NCI-H2107 (cell line): ENCODE data around the gene KIF5B.
"Not testable (repeated sequence)": the region's sequence is repeated elsewhere in the genome, so short reads cannot be mapped to it uniquely, and the experiment has no call there.

Experiments
- DNase-seq: peaks from one replicate; lab custom pipeline; 2025; lab: John Stamatoyannopoulos, UW

The KIF5B gene

DNA sequence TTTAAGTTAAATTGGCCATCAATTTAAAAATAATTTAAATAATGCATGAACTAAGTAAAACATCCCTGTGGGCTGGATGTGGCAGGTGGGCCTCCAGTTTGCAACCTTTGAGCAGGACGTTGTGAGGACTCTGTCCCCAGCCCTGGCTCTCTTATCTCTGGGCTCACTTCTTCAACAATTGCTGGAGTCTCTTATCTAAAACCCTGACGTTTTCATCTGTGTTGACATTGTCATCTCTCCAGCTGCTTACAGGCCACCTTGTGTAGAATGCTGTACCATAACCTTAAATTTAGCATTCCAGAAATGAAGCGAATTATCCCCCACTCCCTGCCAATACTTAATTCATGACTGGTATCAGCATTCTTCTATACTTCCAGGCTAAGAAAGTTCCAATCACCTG, 3.2 kb upstream of the KIF5B start:
- DNase-seq = no peak

DNA sequence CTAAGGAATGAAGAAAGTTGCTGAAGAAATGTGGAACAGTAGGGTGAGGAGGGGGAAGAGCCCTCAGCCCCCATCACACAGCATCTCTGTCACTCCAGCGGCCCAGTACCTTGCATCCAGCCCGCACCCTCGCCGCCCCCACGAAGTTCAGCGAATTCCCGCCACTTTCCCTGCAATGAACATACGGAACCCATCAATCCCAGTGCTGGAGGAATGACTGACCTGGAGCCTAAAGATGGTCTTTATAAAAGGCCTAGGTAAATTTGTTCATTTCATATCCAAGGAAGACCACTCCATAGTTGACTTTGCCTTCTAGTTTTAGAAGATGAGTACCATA, 779 bp upstream of the KIF5B start:
- DNase-seq = no peak

DNA sequence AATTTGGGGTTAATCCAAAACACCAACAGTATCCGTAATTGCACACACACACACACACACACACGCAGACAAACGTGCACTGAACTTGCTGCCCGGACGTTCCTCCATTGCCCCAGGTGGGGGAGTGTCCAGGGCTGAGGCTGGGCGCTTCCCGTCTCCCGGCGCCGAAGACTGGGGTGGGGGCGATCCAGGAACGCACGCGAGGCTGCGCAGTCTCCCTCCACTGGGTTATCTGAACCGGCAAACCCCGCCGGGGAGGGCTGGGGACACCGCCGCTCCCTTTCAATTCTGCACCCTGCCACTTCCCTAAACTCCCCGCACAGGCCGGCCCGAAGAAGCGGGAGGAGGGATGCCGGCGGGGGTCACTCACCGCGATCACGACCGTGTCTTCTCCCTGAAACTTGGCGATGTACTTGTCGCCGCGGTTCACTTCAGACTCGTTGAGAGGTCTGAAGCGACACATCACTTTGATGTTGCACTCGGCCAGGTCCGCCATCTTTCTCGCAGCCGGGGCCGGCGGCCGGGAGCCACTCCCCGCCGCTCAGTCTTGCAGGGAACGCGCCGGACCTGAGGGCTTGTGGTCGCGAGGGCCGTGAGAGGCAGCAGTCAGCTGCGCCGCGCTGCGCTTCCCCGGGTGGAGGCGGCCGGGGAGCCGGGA, 618 bp downstream of the KIF5B start:
- peak; percentile 6 for DNase-seq

DNA sequence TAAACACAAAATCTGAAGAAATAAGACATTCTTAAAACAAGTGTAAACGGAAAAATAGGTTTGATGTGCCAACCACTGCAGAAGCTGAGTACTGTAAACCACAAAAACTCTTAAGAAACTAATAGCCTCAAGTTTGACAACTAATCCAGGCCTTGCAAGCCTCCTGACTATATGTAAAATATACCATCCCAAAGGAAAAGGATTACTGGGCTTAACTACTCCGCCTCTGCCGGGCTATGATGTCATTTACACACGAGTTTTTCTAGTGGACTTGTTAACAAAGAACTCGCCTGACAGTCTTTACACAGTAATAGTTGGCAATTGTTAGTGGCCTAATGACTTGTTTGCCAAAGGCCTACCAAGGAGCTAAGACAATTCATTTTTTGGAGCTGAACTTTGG, 2.1 kb downstream of the KIF5B start:
- DNase-seq = no peak

DNA sequence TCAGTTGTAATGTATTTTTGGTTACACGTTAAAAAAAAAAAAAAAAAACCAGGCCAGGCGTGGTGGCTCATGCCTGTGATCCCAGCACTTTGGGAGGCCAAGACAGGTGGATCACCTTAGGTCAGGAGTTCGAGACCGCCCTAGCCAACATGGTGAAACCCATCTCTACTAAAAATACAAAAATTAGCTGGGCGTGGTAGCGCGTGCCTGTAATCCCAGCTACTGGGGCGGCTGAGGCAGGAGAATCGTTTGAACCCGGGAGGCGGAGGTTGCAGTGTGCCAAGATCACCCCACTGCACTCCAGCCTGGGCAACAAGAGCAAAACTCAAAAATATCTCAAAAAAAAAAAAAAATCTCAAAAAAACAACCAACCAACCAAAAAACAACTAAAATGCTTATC, 2.8 kb downstream of the KIF5B start:
- not testable (repeated sequence) for DNase-seq

DNA sequence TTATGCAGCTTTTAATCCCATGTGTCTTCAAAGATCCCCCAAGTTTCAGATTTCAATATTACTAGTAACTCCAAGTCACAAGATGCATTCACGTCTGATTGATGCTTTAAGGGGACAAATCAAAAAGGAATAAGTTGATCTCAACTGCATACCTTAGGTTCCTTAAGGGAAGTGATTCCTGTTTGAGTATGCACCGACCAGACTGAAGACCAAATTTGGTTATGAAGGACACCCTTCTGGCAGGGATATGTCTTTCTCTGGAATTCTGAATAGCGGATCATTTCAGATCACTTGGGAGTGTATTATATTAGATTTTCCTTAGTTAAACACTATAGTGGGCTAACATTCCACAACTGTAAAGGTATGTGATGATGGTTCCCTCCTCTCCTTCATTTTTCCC, 4.3 kb downstream of the KIF5B start:
- DNase-seq = no peak

DNA sequence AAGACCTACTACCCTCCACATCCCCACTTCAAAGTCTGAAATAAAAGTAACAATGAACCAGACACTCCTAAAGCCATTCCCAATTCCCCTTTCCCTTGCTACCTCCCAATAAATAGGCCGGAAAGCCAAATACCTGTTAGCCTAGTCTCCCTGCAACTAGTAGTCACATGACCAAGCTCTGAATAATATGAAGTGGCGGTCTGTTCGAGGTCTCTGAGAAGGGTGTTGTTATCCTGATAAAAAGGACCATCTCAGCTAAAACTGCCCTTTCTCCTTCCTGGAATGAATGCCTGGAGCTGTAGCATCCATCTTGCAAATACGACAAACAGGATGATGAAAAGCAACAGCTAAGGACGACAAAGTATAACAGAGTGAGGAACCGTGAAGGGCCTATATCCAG, 6.0 kb downstream of the KIF5B start:
- DNase-seq = no peak

DNA sequence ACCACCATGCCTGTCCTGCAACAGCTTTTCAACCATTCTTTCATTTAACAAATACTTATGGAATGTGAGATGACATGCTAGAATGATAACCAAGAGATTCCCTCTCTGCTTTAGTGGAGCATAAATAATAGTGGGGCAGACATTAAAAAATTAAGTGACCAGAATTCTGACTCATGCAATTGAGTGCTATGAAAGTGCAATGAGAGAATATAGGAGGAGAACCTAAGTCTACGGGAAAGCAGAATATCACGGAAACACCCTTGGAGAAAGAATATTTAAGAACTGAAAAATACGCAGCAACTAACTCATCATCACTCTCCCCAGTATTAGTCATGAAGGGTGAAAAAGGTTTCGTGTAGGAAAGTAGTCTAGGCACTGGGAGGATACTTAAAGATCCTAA, 7.1 kb downstream of the KIF5B start:
- no peak for DNase-seq

DNA sequence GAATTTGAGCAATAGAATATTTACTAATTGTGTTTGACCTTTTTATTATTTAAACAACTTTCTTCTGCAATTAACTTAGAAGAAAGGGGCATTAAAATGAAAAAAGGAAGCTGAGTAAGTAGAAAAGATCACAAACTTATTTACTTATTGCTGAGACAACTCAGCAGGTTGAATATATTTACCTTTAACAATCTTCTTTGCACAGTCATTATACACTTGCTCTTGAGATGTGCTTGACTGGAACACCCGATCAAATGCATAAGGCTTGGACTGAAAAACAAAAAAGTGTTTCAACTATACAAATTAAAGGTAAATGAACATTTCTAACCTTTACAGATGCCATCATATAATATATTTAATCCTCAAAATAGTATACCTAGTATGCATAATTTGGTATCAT, 7.9 kb downstream of the KIF5B start:
- DNase-seq = no peak

DNA sequence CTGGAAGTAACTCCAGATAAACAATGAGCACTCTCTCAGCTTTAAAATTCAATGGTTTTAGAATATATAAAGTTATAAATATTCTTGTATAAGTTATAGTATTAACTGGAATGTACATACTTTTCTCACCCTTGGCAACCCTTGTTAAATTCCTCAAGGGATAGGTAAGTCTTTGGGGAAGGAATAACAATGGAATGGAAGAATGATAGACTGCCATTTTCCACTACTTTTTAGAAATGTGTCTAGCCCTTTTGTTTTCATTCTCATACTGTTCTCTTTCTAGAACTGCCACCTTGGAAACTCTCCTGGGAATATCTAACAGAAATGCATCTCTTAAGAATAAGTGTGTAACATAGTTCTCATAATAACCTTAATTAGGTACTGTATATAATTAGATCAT, 8.3 kb downstream of the KIF5B start:
- DNase-seq = no peak

DNA sequence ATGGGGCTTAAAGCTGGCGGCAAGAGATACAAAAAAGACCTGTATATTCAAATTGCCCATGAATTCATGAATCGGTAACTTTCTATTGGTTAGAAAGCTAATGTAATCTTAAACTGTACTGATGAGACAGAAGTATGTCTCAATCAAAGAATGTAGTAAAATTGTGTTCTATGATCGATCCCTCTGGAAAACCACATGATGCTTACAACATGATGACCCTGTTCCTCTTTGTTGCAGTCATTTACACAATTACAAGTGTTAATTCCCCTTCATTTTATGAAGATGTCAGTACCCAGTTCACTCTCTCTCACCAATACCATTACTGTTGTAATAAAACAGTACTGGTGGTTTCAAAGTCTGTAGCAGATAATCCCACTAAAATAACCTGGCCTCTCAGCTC, 10.1 kb downstream of the KIF5B start:
- DNase-seq = no peak

DNA sequence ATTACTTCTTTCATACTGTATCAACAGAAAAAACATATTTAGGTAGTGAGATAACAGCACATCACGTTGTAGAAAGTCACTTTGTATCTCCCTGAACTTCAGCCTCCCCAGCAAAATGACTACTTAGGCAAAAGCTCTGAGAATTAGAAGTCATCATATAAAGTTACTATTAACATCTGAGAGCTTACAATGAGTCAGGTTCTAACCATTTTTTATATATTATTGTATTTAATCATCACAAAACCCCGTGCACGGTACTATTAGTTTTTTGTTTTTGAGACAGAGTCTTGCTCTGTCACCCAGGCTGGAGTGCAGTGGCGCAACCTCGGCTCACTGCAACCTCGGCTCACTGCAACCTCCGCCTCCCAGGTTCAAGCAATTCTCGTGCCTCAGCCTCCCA, 13.5 kb downstream of the KIF5B start:
- not testable (repeated sequence) for DNase-seq

DNA sequence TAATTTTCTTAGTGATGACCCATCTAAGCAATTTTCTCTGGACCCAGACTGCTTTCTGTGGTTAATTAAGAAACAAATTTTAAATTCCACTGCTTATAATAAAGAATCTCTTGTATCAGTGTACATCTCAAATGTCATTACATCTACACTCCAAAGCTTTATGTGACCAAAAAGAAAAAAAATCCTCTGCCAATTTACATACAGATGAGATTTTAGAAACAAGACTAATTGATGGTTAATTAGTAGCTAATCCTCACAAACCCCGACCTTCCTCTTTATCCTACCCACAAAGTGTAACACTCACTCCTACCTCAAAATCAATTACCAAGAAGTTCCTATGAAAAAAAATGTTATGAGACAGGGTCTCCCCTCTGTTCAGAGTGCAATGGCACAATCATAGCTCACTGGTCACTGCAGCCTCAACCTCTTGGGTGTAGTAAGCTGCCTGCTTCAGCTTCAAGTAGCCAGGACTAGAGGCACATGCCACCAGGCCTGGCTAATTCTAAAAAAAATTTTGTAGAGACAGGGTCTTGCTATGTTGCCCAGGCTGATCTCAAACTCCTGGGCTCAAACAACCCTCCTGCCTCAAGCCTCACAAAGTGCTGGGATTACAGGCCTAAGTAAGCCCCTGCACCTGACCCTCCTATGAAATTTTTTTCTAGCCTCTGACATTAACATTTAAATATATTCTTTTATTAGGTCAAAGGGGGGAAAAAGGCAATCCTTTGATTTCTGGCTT, 14.8 kb downstream of the KIF5B start:
- no peak for DNase-seq

DNA sequence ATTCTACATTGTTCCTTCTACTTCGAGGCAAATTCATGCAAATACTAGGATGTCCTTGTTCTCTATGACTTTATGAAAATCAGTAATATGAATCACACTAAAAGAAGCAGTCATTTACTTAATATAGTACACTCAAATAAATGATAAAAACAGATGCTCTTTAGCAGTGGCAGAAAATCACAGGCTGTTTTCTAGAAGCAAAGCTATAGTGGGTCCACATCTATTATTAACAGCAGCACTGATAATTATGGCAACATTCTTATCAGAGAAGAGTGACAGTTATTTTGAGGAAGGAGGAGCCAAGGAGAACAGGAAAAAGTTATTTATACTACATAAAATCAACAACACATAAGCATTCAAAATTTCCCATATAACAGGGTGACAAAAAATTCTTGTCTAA, 16.5 kb downstream of the KIF5B start:
- DNase-seq = no peak

DNA sequence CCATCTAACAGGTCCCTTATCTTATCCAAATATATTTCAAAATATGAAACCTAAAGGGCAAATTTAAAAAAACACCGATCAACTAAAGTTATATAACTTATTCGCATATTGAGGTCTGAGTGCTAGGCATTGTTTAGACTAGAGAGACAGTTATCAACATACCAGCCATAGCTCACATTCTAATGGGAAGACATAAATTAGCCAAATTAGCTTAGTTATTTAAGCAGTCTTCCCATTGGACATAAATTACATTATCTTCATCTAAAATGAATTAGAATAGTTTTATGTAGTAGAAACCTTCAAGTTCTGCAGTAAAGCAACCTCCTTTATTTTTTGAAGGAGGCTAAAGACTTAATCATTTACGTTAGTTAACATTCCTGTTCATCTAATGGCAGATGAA, 17.4 kb downstream of the KIF5B start:
- no peak for DNase-seq

DNA sequence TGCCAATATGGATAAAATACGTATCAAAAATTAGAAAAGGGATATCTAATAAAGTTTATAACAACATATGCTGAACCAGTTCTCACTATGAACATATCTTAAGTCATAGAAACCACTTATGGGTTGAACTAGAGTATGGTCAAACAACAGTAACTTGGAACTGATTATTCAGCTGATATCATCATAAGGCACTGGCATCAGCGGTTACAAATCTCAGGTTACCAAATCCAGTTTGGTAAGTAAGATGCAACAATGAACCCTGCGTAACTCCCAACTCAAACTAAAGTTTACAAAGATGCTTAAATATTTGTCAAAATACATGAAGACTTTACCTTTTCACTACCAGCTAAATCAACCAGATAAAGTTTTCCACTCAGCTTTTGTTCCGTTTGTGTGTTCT, 19.3 kb downstream of the KIF5B start:
- no peak for DNase-seq

DNA sequence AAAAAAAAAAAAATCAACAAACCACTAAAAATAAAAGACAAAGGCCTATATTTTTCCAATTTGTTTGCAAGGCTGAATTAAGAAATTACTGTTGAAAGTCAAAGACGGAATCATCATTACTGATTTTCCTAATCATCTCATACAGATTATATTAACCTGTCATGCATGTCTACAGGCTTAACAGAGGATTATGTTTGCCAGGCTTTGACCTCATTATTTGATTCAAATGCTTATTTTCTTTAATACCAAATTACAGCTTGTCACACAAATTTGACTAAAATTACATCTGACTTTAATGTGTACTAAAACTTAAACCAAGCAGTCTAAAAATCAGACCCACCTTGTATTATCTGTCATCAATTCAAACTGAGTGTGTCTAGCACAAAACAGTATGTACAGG, 21.2 kb downstream of the KIF5B start:
- no peak for DNase-seq

DNA sequence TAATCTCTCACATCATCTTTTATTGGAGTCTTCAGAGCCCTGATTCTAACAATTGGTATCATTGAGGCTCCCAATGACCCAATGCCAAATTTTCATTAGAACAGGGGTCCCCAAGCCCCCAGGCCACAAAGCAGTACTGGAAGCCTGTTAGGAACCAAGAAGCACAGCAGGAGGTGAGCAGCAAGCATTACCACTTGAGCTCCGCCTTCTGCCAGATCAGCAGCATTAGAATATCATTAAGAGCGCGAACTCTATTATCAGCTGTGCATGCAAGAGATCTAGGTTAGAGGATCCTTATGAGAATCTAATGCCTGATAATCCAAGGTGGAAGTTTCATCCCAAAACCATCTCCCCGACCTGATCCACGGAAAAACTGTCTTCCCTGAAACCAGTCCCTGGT, 23.1 kb downstream of the KIF5B start:
- no peak for DNase-seq

DNA sequence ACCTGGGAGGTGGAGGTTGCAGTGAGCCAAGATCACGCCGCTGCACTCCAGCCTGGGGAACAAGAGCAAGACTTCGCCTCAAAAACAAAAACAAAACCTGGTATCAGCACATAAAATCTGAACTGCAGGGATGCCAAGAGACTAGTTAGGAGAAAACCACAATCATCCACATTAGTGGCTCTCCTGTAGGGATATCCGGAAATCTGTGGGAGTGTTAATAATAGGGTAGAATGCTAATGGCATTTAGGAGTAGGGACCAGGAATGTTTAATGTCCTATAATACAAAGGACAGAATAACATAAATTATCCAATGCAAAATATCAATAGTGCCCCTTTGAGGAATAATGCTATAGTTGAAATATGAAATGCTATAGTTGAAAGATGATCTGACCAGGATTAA, 24.3 kb downstream of the KIF5B start:
- no peak for DNase-seq

DNA sequence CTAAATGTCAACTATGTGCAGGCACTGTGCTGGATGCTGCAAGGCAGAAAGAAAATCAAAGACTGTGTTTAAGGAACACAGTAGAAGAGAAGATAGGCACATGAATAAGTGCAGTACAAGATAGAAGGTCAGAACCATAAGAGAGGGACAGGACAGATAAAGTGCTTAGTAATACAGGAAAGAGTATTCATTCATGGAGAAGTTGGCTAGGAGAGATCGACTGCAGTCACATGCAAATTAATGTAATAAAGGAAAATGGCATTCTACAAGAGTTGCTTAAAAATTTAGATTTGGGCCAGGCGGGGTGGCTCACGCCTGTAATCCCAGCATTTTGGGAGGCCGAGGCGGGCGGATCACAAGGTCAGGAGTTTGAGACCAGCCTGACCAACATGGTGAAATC, 24.8 kb downstream of the KIF5B start:
- no peak for DNase-seq

DNA sequence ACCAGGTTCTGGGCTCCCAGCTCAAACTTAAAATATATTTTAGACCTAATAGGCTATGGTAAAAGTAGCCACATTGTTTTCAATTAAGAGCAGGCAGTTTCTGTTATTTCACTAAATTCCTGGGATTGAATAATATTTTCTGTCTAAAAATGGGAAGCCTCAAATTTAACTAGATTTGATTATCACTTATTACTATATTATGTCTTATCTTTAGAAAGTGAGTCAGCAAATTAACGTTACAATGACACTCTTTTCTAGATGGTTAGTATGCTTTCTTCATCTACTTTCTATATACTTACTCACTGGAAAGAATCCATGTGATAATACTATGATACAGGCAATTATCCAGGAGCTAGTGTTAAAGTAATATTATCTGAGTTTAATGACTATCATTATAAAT, 27.5 kb downstream of the KIF5B start:
- DNase-seq = no peak

DNA sequence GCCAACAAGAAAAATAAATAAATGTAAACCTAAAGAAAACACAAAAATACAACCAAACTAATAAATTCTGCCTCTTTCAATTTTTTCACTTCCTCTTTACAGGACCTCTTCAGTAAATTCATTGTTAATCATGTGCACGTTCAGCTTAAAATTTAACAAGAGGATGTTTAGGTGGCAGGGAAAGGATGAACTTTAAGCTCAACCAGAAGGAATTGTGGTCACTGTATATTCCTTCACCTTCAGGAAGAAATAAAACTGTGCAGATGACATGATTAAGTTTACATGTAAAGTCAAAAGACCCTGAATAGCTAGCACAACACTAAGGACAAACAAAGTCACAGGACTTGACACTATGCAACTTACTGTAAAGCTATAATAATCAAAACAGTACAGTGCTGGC, 33.0 kb downstream of the KIF5B start:
- DNase-seq = no peak

DNA sequence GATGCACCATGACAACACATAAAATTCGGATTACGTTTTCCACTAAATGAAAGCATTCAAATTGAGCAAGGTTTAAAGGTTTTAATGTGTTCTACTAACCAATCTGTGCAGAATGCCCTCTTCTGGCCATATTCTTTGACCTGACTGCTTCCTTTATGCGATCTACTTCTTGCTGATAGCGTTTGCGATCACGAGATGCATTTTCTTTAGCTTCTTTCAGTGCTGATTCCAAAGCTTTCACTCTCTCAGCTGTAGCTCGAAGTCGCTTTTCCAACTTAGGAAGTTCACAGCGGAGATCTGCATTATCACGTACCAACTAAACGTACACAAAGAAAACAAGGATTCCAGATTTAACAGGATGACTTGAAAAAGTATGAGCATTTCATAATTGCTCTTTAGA, 39.2 kb downstream of the KIF5B start:
- DNase-seq = no peak

DNA sequence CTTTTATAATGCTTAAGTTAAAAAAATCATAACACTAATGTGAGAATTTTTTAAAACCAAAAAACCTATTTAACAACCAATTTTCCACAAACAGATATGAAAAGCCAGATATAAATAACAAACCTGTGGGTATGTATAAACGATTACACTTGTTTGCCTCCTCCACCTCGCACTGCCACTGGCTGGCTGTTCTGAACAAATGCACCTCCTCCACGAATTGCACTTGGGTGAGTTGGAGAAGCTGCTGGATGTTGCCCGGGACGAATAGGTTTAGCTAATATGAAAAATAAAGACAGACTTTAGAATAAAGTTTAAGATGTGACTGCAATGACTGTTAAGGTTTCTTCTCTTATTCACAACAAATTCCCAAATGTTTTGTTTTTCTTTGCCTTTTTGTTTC, 40.8 kb downstream of the KIF5B start:
- no peak for DNase-seq
